PC-3 (cell line): ENCODE measurements around the gene GMDS.

Source experiments
- CTCF ChIP-seq: fragments of 300-600 bp; sonication (generic); conservative IDR thresholded peaks from 2 replicates; pipeline ENCODE4 v1.5.1; 2017; ENCODE audit warnings: antibody characterized with exemption, low read depth, mild to moderate bottlenecking, low read length
- EZH2 ChIP-seq: fragments of 300-600 bp; sonication (generic); IDR thresholded peaks from one replicate; pipeline ENCODE4 v1.6.1; 2017; ENCODE audit warnings: antibody characterized with exemption, mild to moderate bottlenecking, low read length; ENCODE audit not compliant: unreplicated experiment

DNA sequence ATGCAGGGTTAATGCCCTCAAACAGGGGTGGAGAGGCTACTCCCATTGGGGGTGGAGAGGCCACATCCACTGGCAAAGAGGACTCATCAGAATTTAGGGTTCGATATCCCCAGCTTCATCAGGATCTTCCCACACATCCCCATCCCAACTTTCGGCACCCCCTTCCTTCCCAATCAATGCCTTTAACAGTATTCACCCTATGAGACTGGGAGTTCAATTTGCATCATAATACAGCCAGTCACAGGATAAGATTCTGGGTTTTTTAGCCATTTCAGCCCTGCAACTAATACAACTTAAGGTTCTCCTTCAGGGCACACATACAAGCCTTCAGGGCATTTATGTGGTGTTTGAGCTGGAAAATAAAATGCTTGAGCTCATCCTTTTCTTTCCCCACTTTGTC is 80.9 kb downstream of the GMDS start:
- no peak for TF ChIP-seq CTCF
- TF ChIP-seq EZH2, result no peak
